ENCODE data around the gene FAM219A. TPM values are rescaled to one million over a fixed set of nuclear protein-coding genes. Genes with fewer than 3 reads are reported as not detected.

Gene FAM219A
- total RNA-seq, 1 experiment from 2014 or later, result 17.1 TPM

GRCh38 chr9:34377404-34377746 lies 81.0 kb downstream of the FAM219A start:
- peak overlapping the region; percentile 97 for H3K4me2 ChIP-seq (ENCODE audit: low read length)
- peaks cover 14% of the 10 kb centered on the region for H3K4me1 ChIP-seq (ENCODE audit: insufficient read depth, low read length)
- peak overlapping the region; percentile 82 for H3K4me3 ChIP-seq (ENCODE audit: low read length)
- no peaks in the 10 kb centered on the region for H3K9me3 ChIP-seq (ENCODE audit: low read length)
- no peak overlapping the region for H3K9ac ChIP-seq (ENCODE audit: low read length)
- intact Hi-C loops (cut with micrococcal nuclease), result loop anchor here (1.0 kb wide), 1 partner anchor 48 kb away; the partner anchor contains the start of genes KIF24 and NUDT2
- DNase-seq (no peak), ATAC-seq (0 out of 2 replicates have a peak, but pooled peaks have one; percentile 2)
- TF ChIP-seq CTCF (conservative IDR thresholded peaks at IDR 0.05; ENCODE audit: low read depth, low read length) (no peak), EZH2 (IDR thresholded peaks at IDR 0.05; ENCODE audit: low read length, unreplicated experiment) (no peak), EZH2phosphoT487 (IDR thresholded peaks at IDR 0.05; ENCODE audit: borderline replicate concordance, low read length) (no peak)
- BruUV-seq (replicated peaks), result no TSS peak
- H3F3A ChIP-seq (ENCODE audit: low read length, unreplicated experiment), result no peaks in the 10 kb centered on the region
- no peaks in the 10 kb centered on the region for H3K36me3 ChIP-seq (ENCODE audit: low read depth, low read length)
- H3K27ac ChIP-seq (ENCODE audit: low read length), result no peak overlapping the region
- peak overlapping the region; percentile 97 for H2AFZ ChIP-seq (ENCODE audit: low read length)
- POLR2A ChIA-PET (ENCODE audit: unreplicated experiment), result interaction anchor here (0.6 kb wide), 1 partner anchor 32 kb away, joined by 19 read pairs; no protein-coding TSS in a partner anchor
- no peaks in the 10 kb centered on the region for H4K20me1 ChIP-seq (ENCODE audit: low read length)
- CTCF ChIA-PET, result interaction anchor here (0.6 kb wide), 1 partner anchor 137 kb away, joined by 3 read pairs; no protein-coding TSS in a partner anchor
- no peaks in the 10 kb centered on the region for H3K27me3 ChIP-seq (ENCODE audit: low read length)
- no peaks in the 10 kb centered on the region for H3K9me2 ChIP-seq (replicated peaks; ENCODE audit: low read length)
- H3K79me2 ChIP-seq (ENCODE audit: low read length), result no peaks in the 10 kb centered on the region

- Histone ChIP-seq H3K9ac (ENCODE audit: low read length) (peak within 1 kb of the TSS; percentile 58), H3K9me2 (replicated peaks; ENCODE audit: low read length) (no peaks in the 10 kb centered on the region), H3K4me2 (ENCODE audit: low read length) (peak within 1 kb of the TSS; percentile 97), H3K36me3 (ENCODE audit: low read depth, low read length) (no peaks in the 10 kb centered on the region), H3K79me2 (ENCODE audit: low read length) (no peaks in the 10 kb centered on the region), H2AFZ (ENCODE audit: low read length) (peak within 1 kb of the TSS; percentile 97), H3K27ac (ENCODE audit: low read length) (no peak within 1 kb of the TSS), H3K27me3 (ENCODE audit: low read length) (no peaks in the 10 kb centered on the region), H3K4me3 (ENCODE audit: low read length) (peak within 1 kb of the TSS; percentile 82), H3K4me1 (ENCODE audit: insufficient read depth, low read length) (peaks cover 14% of the 10 kb centered on the region), H3F3A (ENCODE audit: low read length, unreplicated experiment) (no peaks in the 10 kb centered on the region), H4K20me1 (ENCODE audit: low read length) (no peaks in the 10 kb centered on the region), H3K9me3 (ENCODE audit: low read length) (no peaks in the 10 kb centered on the region)
- DNase-seq (peak; percentile 93), ATAC-seq (peak; percentile 79)
- TF ChIP-seq EZH2 (IDR thresholded peaks at IDR 0.05; ENCODE audit: low read length, unreplicated experiment) (no peak), EZH2phosphoT487 (IDR thresholded peaks at IDR 0.05; ENCODE audit: borderline replicate concordance, low read length) (no peak), CTCF (conservative IDR thresholded peaks at IDR 0.05; ENCODE audit: low read depth, low read length) (no peak)
- BruUV-seq (replicated peaks), result no TSS peak
- CTCF ChIA-PET, result interaction anchor here (0.6 kb wide), 2 partner anchors 136 to 466 kb away, joined by 3 to 4 read pairs; no protein-coding TSS in a partner anchor
- intact Hi-C loops (cut with micrococcal nuclease), result loop anchor here (1.0 kb wide), 1 partner anchor 47 kb away; the partner anchor contains the start of genes KIF24 and NUDT2
- POLR2A ChIA-PET (ENCODE audit: unreplicated experiment), result interaction anchor here (0.6 kb wide), 1 partner anchor 31 kb away, joined by 19 read pairs; no protein-coding TSS in a partner anchor
Measured at GRCh38 chr9:34376596-34377403, 81.6 kb downstream of the FAM219A start, which contains the start of gene MYORG. MYORG (minus strand) TSS chr9:34376898; CDS start chr9:34372943, 3,955 bp downstream.
